ENCODE measurements around the gene ATP8B3. TPM values are rescaled to one million over a fixed set of nuclear protein-coding genes. Genes with fewer than 3 reads are reported as not detected.

Gene ATP8B3
- total RNA-seq, 1 donor from 2014 or later = 0.69 TPM

- Mint-ChIP-seq H3K27ac (ENCODE audit: unreplicated experiment) (no peak overlapping the region), H3K36me3 (ENCODE audit: low read depth, unreplicated experiment) (peaks cover 2% of the 10 kb centered on the region), H3K4me3 (ENCODE audit: unreplicated experiment) (no peak overlapping the region), H3K9me3 (ENCODE audit: unreplicated experiment) (no peaks in the 10 kb centered on the region), H3K4me1 (ENCODE audit: unreplicated experiment) (peaks cover 1% of the 10 kb centered on the region), H3K27me3 (ENCODE audit: unreplicated experiment) (peaks cover 17% of the 10 kb centered on the region)
- no peak for DNase-seq (ENCODE audit: low spot score)
- TF ChIP-seq, protein P1, sequence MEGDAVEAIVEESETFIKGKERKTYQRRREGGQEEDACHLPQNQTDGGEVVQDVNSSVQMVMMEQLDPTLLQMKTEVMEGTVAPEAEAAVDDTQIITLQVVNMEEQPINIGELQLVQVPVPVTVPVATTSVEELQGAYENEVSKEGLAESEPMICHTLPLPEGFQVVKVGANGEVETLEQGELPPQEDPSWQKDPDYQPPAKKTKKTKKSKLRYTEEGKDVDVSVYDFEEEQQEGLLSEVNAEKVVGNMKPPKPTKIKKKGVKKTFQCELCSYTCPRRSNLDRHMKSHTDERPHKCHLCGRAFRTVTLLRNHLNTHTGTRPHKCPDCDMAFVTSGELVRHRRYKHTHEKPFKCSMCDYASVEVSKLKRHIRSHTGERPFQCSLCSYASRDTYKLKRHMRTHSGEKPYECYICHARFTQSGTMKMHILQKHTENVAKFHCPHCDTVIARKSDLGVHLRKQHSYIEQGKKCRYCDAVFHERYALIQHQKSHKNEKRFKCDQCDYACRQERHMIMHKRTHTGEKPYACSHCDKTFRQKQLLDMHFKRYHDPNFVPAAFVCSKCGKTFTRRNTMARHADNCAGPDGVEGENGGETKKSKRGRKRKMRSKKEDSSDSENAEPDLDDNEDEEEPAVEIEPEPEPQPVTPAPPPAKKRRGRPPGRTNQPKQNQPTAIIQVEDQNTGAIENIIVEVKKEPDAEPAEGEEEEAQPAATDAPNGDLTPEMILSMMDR (IDR thresholded peaks at IDR 0.05; ENCODE audit: unreplicated experiment) = no peak
These were observed 61.6 kb downstream of the ATP8B3 start for GRCh38 chr19:1750343-1751021.

DNA sequence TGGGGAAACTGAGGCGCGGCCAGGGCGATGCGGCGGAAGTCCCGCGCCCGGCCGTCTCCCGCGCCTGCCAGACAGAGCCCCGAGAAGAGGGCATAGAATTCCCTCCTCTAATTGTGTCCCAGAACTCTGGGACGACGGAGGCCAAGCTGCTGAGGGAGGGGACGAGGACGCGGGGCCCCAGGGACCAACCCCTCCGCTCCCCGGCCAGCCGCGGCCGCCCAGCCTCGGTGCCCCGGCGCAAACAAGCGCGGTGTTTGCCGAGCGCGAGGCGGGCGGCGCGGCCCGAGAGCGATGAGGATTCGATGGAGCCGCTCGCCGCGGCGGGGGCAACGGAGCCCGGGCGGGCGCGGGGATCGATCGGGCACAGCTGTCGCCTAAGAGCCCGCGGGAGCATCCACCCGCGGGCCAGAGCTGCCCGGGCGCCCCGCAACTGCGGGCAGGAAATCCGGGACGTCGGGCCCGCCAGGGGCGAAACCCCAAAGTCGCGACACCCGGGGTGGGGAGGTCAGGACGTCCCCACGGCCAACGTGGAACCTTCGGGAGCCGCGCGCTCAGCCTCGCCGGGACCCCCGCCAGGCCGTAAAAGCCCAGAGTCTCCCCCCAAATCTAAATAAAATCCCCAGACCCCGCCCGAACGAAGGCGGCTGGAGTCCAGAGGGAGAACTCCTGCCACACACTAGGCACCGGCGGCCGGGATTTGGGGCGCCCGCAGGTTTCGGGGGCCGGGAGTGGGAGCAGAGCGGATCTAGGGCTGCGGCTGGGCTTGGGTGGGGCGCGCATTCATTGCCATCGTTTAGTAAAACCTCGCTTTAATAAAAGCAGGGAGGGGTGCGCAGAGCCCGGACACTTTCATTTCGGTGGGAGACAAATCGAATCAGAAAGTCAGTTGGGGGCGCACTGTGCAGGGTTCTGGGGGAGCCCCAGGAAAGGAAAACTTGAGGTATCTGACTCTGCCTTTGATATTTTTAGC lies 62.4 kb downstream of the ATP8B3 start:
- DNase-seq (ENCODE audit: low spot score) = no peak
- no peaks in the 10 kb centered on the region for H3K9me3 Mint-ChIP-seq (ENCODE audit: unreplicated experiment)
- H3K4me1 Mint-ChIP-seq (ENCODE audit: unreplicated experiment) = no peaks in the 10 kb centered on the region
- H3K36me3 Mint-ChIP-seq (ENCODE audit: low read depth, unreplicated experiment) = no peaks in the 10 kb centered on the region
- peaks cover 17% of the 10 kb centered on the region for H3K27me3 Mint-ChIP-seq (ENCODE audit: unreplicated experiment)
- TF ChIP-seq, protein P1 (IDR thresholded peaks at IDR 0.05; ENCODE audit: unreplicated experiment) = no peak
- no peak overlapping the region for H3K4me3 Mint-ChIP-seq (ENCODE audit: unreplicated experiment)
- H3K27ac Mint-ChIP-seq (ENCODE audit: unreplicated experiment) = no peak overlapping the region

- Mint-ChIP-seq H3K27me3 (ENCODE audit: unreplicated experiment) (peaks cover 17% of the 10 kb centered on the region), H3K9me3 (ENCODE audit: unreplicated experiment) (no peaks in the 10 kb centered on the region), H3K4me3 (ENCODE audit: unreplicated experiment) (no peak overlapping the region), H3K4me1 (ENCODE audit: unreplicated experiment) (no peaks in the 10 kb centered on the region), H3K36me3 (ENCODE audit: low read depth, unreplicated experiment) (no peaks in the 10 kb centered on the region), H3K27ac (ENCODE audit: unreplicated experiment) (no peak overlapping the region)
- no peak for DNase-seq (ENCODE audit: low spot score)
- TF ChIP-seq, protein P1 (IDR thresholded peaks at IDR 0.05; ENCODE audit: unreplicated experiment) = no peak
These were observed 63.2 kb downstream of the ATP8B3 start for GRCh38 chr19:1748873-1749341.

DNA sequence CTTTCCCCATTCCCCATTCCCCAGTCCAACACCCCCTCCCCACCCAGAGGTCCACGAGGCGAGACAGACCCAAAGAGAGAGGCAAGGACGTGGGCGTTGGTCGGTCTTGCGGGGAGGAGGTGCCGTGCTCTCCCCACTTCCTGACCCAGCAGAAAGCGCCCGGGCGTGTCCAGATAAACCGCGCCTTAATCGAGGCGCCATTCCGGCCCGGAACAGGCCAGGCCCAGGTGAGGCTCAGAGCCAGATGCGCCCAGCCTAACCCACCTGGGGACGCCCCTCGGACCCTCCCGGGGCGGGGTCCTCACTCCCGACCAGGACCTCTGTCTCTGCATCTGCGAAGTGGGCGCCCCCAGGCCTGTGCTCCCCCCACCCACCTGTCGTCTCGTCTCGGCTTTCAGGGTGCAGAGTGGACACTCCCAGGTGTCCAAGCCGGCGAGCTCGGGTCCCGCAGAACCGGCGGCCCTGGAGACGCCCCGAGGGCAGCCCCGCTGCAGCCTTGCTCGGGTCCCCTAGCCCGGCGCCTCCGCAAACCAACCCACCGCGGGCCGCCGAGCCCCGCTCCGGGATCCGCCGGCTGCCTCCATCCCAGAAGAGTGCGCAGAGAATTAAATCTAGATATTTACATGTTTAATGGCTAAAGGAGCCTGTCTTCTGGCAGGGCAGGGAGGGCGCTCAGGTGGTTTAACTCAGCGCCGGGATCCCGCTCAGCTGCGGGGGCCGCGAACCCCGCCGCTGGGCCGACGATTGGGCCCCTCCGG lies 63.8 kb downstream of the ATP8B3 start:
- H3K4me1 Mint-ChIP-seq (ENCODE audit: unreplicated experiment) = no peaks in the 10 kb centered on the region
- no peak for DNase-seq (ENCODE audit: low spot score)
- no peak overlapping the region for H3K27ac Mint-ChIP-seq (ENCODE audit: unreplicated experiment)
- TF ChIP-seq, protein P1 (IDR thresholded peaks at IDR 0.05; ENCODE audit: unreplicated experiment) = no peak
- H3K27me3 Mint-ChIP-seq (ENCODE audit: unreplicated experiment) = peaks cover 17% of the 10 kb centered on the region
- H3K36me3 Mint-ChIP-seq (ENCODE audit: low read depth, unreplicated experiment) = no peaks in the 10 kb centered on the region
- H3K9me3 Mint-ChIP-seq (ENCODE audit: unreplicated experiment) = no peaks in the 10 kb centered on the region
- no peak overlapping the region for H3K4me3 Mint-ChIP-seq (ENCODE audit: unreplicated experiment)
